Activated naive CD8-positive, alpha-beta T cell (primary cell): ENCODE data around the gene SESN1.

ENCODE experiments used
- H3K27ac Mint-ChIP-seq: one replicate; pipeline ENCODE4 v1.8.0; 2021; ENCODE audit warnings: mixed read lengths
- H3K27me3 Mint-ChIP-seq: one replicate; pipeline ENCODE4 v1.8.0; 2021; ENCODE audit warnings: mixed read lengths
- H3K36me3 Mint-ChIP-seq: one replicate; pipeline ENCODE4 v1.8.0; 2021; ENCODE audit warnings: mixed read lengths
- H3K4me1 Mint-ChIP-seq: one replicate; pipeline ENCODE4 v1.8.0; 2021; ENCODE audit warnings: low read depth, mixed read lengths
- H3K4me3 Mint-ChIP-seq: one replicate; pipeline ENCODE4 v1.8.0; 2021; ENCODE audit warnings: mild to moderate bottlenecking, mixed read lengths
- H3K9me3 Mint-ChIP-seq: one replicate; pipeline ENCODE4 v1.8.0; 2021; ENCODE audit warnings: low read depth, mixed read lengths

The SESN1 gene

DNA sequence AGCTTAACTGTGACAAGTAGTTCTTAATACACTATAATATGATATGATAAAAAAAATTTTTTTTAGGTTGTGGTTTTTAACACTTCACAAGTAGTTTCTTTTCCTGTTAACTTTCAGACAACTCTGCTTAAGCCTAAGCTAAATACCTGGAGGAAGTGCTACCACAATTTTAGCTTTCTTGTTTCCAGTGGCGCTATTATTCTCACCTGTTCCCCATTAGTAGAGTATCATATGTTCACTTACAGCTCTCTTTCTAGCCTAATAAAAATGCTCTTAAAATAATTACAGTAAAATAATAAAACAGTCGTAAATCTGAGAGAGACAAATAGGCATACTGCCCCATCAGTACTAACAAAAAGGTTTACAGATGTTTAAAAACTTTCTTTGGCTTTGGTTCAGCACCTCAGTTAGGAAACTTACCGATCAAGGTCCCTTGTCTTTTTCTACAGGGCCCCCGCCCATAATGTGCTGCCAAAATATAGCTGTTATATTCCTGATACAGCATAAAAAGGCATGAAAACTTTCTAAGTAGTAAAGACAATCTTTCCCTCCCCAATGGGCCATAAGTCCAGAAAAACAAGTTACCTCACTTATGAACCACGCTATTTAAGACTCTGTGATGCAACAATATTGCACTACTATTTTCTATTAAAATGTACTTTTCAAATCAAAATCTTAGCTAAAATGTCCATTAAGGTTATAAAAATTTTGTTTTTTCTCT lies 57.9 kb downstream of the SESN1 start:
- H3K36me3 Mint-ChIP-seq, result no peaks in the 10 kb centered on the region
- H3K27ac Mint-ChIP-seq, result peak overlapping the region; percentile 10
- no peaks in the 10 kb centered on the region for H3K9me3 Mint-ChIP-seq
- peaks cover 39% of the 10 kb centered on the region for H3K4me1 Mint-ChIP-seq
- no peaks in the 10 kb centered on the region for H3K27me3 Mint-ChIP-seq
- H3K4me3 Mint-ChIP-seq, result peak overlapping the region; percentile 38

- H3K36me3 Mint-ChIP-seq, result peaks cover 3% of the 10 kb centered on the region
- no peaks in the 10 kb centered on the region for H3K27me3 Mint-ChIP-seq
- no peak overlapping the region for H3K27ac Mint-ChIP-seq
- H3K4me1 Mint-ChIP-seq, result peaks cover 36% of the 10 kb centered on the region
- H3K4me3 Mint-ChIP-seq, result no peak overlapping the region
- no peaks in the 10 kb centered on the region for H3K9me3 Mint-ChIP-seq
Measured at GRCh38 chr6:109034526-109034925, 60.1 kb downstream of the SESN1 start.

GRCh38 chr6:109033655-109034054 lies 61.0 kb downstream of the SESN1 start:
- Mint-ChIP-seq H3K4me1 (peaks cover 35% of the 10 kb centered on the region), H3K27ac (no peak overlapping the region), H3K9me3 (no peaks in the 10 kb centered on the region), H3K36me3 (peaks cover 3% of the 10 kb centered on the region), H3K4me3 (no peak overlapping the region), H3K27me3 (no peaks in the 10 kb centered on the region)

GRCh38 chr6:109031416-109031815 lies 63.2 kb downstream of the SESN1 start:
- Mint-ChIP-seq H3K9me3 (no peaks in the 10 kb centered on the region), H3K36me3 (peaks cover 3% of the 10 kb centered on the region), H3K4me1 (peaks cover 23% of the 10 kb centered on the region), H3K27ac (no peak overlapping the region), H3K27me3 (no peaks in the 10 kb centered on the region), H3K4me3 (no peak overlapping the region)

- Mint-ChIP-seq H3K4me3 (no peak overlapping the region), H3K27me3 (no peaks in the 10 kb centered on the region), H3K4me1 (peaks cover 15% of the 10 kb centered on the region), H3K9me3 (no peaks in the 10 kb centered on the region), H3K27ac (no peak overlapping the region), H3K36me3 (peaks cover 6% of the 10 kb centered on the region)
Measured at GRCh38 chr6:109029313-109029712, 65.3 kb downstream of the SESN1 start.

GRCh38 chr6:109028439-109028838 lies 66.2 kb downstream of the SESN1 start:
- H3K9me3 Mint-ChIP-seq, result no peaks in the 10 kb centered on the region
- H3K36me3 Mint-ChIP-seq, result peaks cover 6% of the 10 kb centered on the region
- peaks cover 14% of the 10 kb centered on the region for H3K4me1 Mint-ChIP-seq
- H3K27me3 Mint-ChIP-seq, result no peaks in the 10 kb centered on the region
- no peak overlapping the region for H3K4me3 Mint-ChIP-seq
- H3K27ac Mint-ChIP-seq, result no peak overlapping the region

- Mint-ChIP-seq H3K4me3 (no peak overlapping the region), H3K36me3 (peaks cover 6% of the 10 kb centered on the region), H3K27me3 (no peaks in the 10 kb centered on the region), H3K9me3 (no peaks in the 10 kb centered on the region), H3K27ac (no peak overlapping the region), H3K4me1 (peaks cover 14% of the 10 kb centered on the region)
Measured at GRCh38 chr6:109027964-109028363, 66.7 kb downstream of the SESN1 start.

DNA sequence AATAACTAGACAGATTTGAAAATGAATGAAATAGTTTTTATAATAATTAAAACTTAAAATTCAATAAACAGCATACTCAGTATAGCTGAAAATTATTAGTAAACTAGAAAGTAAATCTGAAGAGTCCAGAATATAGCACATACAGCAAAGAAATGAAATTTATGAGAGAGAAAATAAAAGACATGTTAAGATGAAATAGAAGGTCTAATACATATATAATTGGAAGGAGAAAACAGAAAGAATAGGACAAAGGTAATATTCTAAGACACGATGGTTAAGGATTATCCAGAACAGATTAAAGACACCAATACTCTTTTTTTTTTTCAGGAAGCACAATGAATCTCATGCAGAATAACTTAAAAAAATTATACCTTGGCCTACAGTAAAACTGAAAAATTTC lies 69.0 kb downstream of the SESN1 start:
- peak overlapping the region; percentile 27 for H3K4me3 Mint-ChIP-seq
- H3K4me1 Mint-ChIP-seq, result peaks cover 16% of the 10 kb centered on the region
- H3K27ac Mint-ChIP-seq, result peak overlapping the region; percentile 22
- peaks cover 6% of the 10 kb centered on the region for H3K36me3 Mint-ChIP-seq
- H3K9me3 Mint-ChIP-seq, result no peaks in the 10 kb centered on the region
- H3K27me3 Mint-ChIP-seq, result no peaks in the 10 kb centered on the region

DNA sequence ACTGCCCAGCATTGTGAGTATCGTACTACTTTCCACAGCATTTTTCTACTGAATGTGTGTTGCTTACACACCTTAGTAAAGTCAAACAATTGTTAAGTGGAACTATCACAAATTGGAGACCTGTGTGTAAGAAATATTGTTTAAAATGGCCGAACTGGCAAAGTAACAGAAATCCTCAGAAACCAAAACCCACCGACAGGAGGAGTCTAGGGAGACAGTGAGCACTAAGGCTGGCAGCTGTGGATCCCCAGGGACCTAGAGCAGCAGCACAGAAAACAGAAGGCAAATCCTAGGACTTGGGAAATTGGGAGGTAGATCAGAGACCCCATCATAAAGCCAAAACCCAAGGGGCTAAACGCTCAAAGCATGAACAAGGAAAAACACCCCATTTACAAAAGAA lies 69.9 kb downstream of the SESN1 start:
- Mint-ChIP-seq H3K27me3 (no peaks in the 10 kb centered on the region), H3K4me1 (peaks cover 23% of the 10 kb centered on the region), H3K4me3 (no peak overlapping the region), H3K36me3 (peaks cover 3% of the 10 kb centered on the region), H3K27ac (no peak overlapping the region), H3K9me3 (no peaks in the 10 kb centered on the region)

DNA sequence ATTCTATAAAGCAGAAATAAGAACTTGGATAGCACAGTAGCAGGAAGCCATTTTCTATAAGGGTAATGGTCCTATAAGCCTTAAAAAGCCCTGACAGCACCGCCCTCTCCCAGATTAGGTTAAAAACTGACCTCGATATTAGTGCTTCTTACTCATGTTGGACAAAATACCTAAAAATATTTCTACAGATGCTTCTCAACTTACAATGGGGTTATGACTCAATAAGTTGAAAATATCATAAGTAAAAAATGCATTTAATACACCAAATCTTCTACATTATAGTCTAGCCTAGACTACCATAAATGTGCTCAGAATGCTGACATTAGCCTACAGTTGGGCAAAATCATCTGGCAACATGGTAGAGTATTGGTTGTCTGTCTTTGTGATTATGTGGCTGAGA lies 70.3 kb downstream of the SESN1 start:
- H3K4me1 Mint-ChIP-seq, result peaks cover 26% of the 10 kb centered on the region
- H3K27me3 Mint-ChIP-seq, result no peaks in the 10 kb centered on the region
- peaks cover 3% of the 10 kb centered on the region for H3K36me3 Mint-ChIP-seq
- H3K9me3 Mint-ChIP-seq, result no peaks in the 10 kb centered on the region
- H3K4me3 Mint-ChIP-seq, result no peak overlapping the region
- no peak overlapping the region for H3K27ac Mint-ChIP-seq

DNA sequence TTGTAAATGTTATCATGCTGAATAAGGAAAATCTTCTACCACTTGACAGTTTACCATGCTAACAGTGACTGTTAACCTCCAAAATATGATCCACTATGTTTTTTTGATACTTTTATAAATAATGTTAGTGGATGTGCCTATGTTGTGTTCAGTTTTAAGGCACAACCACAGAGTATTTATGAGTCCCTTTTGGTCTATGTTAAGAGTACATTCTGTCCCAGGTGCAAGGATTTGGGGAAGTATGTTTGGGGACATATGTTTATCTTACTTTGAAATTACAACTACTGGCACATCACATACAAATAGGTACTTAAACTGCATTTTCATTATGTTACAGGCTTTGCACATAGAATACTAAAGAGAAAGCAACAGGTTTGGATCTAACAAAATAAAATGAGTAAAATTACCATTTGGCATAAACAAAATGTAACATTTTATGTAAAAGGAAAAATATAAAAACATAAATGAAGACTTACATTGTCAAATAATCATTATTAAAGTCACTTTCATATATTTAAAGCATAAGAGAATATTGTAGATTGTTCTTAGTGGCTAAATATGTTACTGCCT lies 71.2 kb downstream of the SESN1 start:
- Mint-ChIP-seq H3K4me1 (peaks cover 30% of the 10 kb centered on the region), H3K4me3 (no peak overlapping the region), H3K36me3 (peaks cover 3% of the 10 kb centered on the region), H3K9me3 (no peaks in the 10 kb centered on the region), H3K27me3 (no peaks in the 10 kb centered on the region), H3K27ac (no peak overlapping the region)

- Mint-ChIP-seq H3K27ac (no peak overlapping the region), H3K4me1 (peaks cover 28% of the 10 kb centered on the region), H3K36me3 (peaks cover 3% of the 10 kb centered on the region), H3K27me3 (no peaks in the 10 kb centered on the region), H3K4me3 (no peak overlapping the region), H3K9me3 (no peaks in the 10 kb centered on the region)
Measured at GRCh38 chr6:109021870-109022269, 72.8 kb downstream of the SESN1 start.

- H3K4me1 Mint-ChIP-seq, result peaks cover 26% of the 10 kb centered on the region
- no peaks in the 10 kb centered on the region for H3K9me3 Mint-ChIP-seq
- H3K27me3 Mint-ChIP-seq, result no peaks in the 10 kb centered on the region
- H3K4me3 Mint-ChIP-seq, result no peak overlapping the region
- no peaks in the 10 kb centered on the region for H3K36me3 Mint-ChIP-seq
- peak overlapping the region; percentile 31 for H3K27ac Mint-ChIP-seq
Measured at GRCh38 chr6:109019911-109020310, 74.7 kb downstream of the SESN1 start.

DNA sequence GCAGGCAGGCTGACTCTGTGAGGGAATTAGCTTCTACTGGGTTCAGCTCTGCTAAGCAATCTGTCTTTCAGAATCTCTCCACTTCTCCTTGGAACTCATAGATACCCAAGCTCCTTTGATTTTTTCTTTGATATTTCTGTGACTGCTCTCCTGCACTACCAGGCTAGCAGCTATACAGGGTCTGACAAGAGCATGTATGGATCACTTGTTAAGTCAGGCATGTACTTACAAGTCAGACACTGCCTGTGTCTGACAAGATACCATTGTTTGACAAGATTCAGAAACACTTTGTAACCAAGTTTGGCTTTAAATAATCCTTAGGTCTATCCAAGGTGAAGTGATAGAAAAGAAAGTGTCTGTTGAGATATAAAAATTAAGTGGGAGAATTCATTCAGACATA lies 79.5 kb downstream of the SESN1 start:
- Mint-ChIP-seq H3K4me1 (peaks cover 58% of the 10 kb centered on the region), H3K36me3 (no peaks in the 10 kb centered on the region), H3K27me3 (no peaks in the 10 kb centered on the region), H3K9me3 (no peaks in the 10 kb centered on the region), H3K4me3 (no peak overlapping the region), H3K27ac (peak overlapping the region; percentile 90)

GRCh38 chr6:109014606-109015005 lies 80.0 kb downstream of the SESN1 start:
- Mint-ChIP-seq H3K4me3 (peak overlapping the region; percentile 17), H3K9me3 (no peaks in the 10 kb centered on the region), H3K27ac (peak overlapping the region; percentile 90), H3K36me3 (no peaks in the 10 kb centered on the region), H3K4me1 (peaks cover 58% of the 10 kb centered on the region), H3K27me3 (no peaks in the 10 kb centered on the region)
